ENCODE results near the gene NFYC. TPM values are rescaled to one million over a fixed set of nuclear protein-coding genes. Genes with fewer than 3 reads are reported as not detected.

The NFYC gene
- total RNA-seq, 1 experiment from 2014 or later, result 25.6 TPM

Other genes with a start within 250 kb of the NFYC start
- gene ZFP69B, start 241.2 kb upstream of the NFYC start, total RNA-seq (2014; rRNA removed; shearing (Covaris generic); ENCODE audit: low replicate concordance), result 1.1 and 2.3 TPM in 2 replicates
- gene ZFP69, start 214.4 kb upstream of the NFYC start, total RNA-seq (2014; rRNA removed; shearing (Covaris generic); ENCODE audit: low replicate concordance), result 5.6 and 6.9 TPM in 2 replicates
- gene EXO5, start 182.9 kb upstream of the NFYC start, total RNA-seq (2014; rRNA removed; shearing (Covaris generic); ENCODE audit: low replicate concordance), result 5.2 and 6.5 TPM in 2 replicates
- gene ZNF684, start 160.1 kb upstream of the NFYC start, total RNA-seq (2014; rRNA removed; shearing (Covaris generic); ENCODE audit: low replicate concordance), result 1.8 and 3.0 TPM in 2 replicates
- 1.3 and 4.2 TPM in 2 replicates for gene RIMS3, start 26.0 kb upstream of the NFYC start, total RNA-seq (2014; rRNA removed; shearing (Covaris generic); ENCODE audit: low replicate concordance)
- not detected in 2 replicates for gene KCNQ4, start 92.1 kb downstream of the NFYC start, total RNA-seq (2014; rRNA removed; shearing (Covaris generic); ENCODE audit: low replicate concordance)
- 10.6 and 28.3 TPM in 2 replicates for gene CITED4, start 170.7 kb downstream of the NFYC start, total RNA-seq (2014; rRNA removed; shearing (Covaris generic); ENCODE audit: low replicate concordance)

All from Caki2 (cell line).